HL-60 (cell line): ENCODE measurements around the gene OR7C1.

ENCODE experiments used
- DNase-seq, 2 experiments: peaks; one replicate each; pipeline ENCODE4 v3.0.0-alpha.2; 2010 to 2020; ENCODE audit warnings: low read depth in 1 of 2, low spot score in 1 of 2
- H3K27ac ChIP-seq: fragments of 250-450 bp; sonication (Bioruptor Pico); replicated peaks from 2 replicates; pipeline ENCODE4 v1.5.1; 2020; ENCODE audit warnings: mild to moderate bottlenecking, moderate library complexity
- H3K27me3 ChIP-seq: fragments of 250-450 bp; sonication (Bioruptor Pico); 2 replicates; pipeline ENCODE4 v1.5.1; 2021; ENCODE audit warnings: mild to moderate bottlenecking, moderate library complexity; ENCODE audit not compliant: insufficient read depth, poor library complexity, severe bottlenecking
- H3K4me3 ChIP-seq: replicated peaks from 2 replicates; pipeline ENCODE4 v1.5.1; 2011; ENCODE audit warnings: mild to moderate bottlenecking, control low read depth, low read length; ENCODE audit not compliant: insufficient read depth
- CTCF ChIP-seq: IDR thresholded peaks from one replicate; pipeline ENCODE4 v1.5.1; 2011; ENCODE audit warnings: low read length, control low read depth, inconsistent platforms; ENCODE audit not compliant: insufficient read depth
- GABPA ChIP-seq: IDR thresholded peaks from 2 replicates; pipeline ENCODE4 v1.6.1; 2012; ENCODE audit warnings: low read depth
- POLR2AphosphoS5 ChIP-seq: IDR thresholded peaks from 2 replicates; pipeline ENCODE4 v1.6.1; 2012; ENCODE audit warnings: low read depth
- REST ChIP-seq: IDR thresholded peaks from 2 replicates; pipeline ENCODE4 v1.6.1; 2012; ENCODE audit warnings: low read depth; ENCODE audit not compliant: insufficient replicate concordance
- SPI1 ChIP-seq: IDR thresholded peaks from 2 replicates; pipeline ENCODE4 v1.6.1; 2012; ENCODE audit warnings: low read depth, mild to moderate bottlenecking, borderline replicate concordance

OR7C1 gene

DNA sequence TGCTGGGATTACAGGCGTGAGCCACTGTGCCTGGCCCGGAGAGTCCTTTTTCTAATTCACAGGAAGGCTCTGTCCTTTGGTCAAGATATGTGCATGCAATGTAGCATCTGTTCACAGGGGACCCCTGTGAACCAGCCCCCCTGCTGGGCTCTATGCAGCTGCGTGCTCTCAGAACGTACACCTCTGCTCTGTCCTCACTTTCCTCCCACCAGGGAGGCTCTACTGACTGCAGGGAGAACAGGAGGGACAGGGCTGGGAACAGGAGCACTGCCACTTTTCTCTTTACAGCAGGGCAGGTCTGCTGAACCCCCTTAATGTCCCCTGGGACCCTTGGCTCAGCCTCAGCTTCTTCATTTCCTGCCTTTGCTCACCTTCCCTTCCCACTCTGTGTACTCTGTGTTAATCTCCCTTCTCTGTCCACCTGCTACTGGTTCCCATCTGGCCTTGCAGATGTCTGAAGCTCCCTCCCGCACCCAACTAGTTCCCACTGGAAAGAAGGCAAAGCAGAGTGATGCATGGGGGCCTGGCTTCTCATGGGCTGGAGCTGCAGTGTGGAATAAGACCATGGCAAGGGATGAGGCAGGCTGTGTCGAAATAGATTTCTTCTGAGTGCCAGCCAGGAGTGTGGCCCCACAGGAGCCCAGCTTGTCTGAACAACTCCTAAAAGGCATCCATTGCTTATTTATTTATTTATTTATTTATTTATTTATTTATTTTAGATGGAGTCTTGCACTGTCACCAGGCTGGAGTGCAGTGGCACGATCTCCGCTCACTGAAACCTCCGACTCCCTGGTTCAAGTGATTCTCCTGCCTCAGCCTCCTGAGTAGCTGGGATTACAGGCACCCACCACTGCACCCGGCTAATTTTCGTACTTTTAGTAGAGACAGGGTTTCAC lies 63.8 kb downstream of the OR7C1 start:
- DNase-seq = no peak
- Histone ChIP-seq H3K4me3 (no peak overlapping the region), H3K27me3 (no peaks in the 10 kb centered on the region), H3K27ac (no peak overlapping the region)
- TF ChIP-seq CTCF = no peak
- no peak for TF ChIP-seq REST
- no peak for TF ChIP-seq SPI1
- TF ChIP-seq GABPA = no peak
- no peak for TF ChIP-seq POLR2AphosphoS5

DNA sequence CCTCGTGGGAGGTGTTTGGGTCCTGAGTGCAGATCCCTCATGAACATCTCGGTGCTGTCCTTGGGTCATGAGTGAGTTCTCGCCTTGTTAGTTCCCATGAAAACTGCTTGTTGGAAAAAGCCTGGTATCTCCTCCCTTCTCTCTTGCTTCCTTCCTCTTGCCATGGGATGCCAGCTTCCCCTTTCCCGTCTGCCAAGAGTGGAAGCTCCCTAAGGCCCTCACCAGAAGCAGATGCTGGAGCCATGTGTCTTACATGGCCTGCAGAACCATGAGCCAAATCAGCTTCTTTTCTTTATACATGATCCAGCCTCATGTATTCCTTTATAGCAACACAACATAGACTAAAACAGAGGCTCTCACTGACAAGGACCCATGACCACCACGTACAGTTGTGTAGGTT lies 64.8 kb downstream of the OR7C1 start:
- H3K27me3 ChIP-seq = no peaks in the 10 kb centered on the region
- TF ChIP-seq REST (no peak), GABPA (no peak), SPI1 (no peak), POLR2AphosphoS5 (no peak), CTCF (no peak)

GRCh38 chr19:14769201-14769600 lies 65.8 kb downstream of the OR7C1 start:
- H3K27me3 ChIP-seq = no peaks in the 10 kb centered on the region
- no peak overlapping the region for H3K4me3 ChIP-seq
- DNase-seq = no peak
- no peak for TF ChIP-seq GABPA
- no peak for TF ChIP-seq POLR2AphosphoS5
- no peak for TF ChIP-seq SPI1
- no peak for TF ChIP-seq REST
- TF ChIP-seq CTCF = no peak
- no peak overlapping the region for H3K27ac ChIP-seq

More for the DNA sequence above, 64.8 kb downstream of the OR7C1 start:
- DNase-seq = no peak
- Histone ChIP-seq H3K27ac (no peak overlapping the region), H3K4me3 (no peak overlapping the region)
